Small intestine (tissue), 7 donors: ENCODE results near the gene MYO10. TPM values are rescaled to one million over a fixed set of nuclear protein-coding genes. Genes with fewer than 3 reads are reported as not detected.

Source experiments
- DNase-seq, 2 donors: peaks; one replicate each; pipeline versions ENCODE4 v3.0.0 to v3.0.0-alpha.2; 2013
- FAIRE-seq: peaks from 2 replicates; lab custom pipeline; 2012; peaks lifted over from hg19 to GRCh38; lab: Jason Lieb, UNC
- H3K27ac ChIP-seq, 3 donors: one replicate each; pipeline ENCODE4 v1.5.1; 2013; ENCODE audit warnings: low read length in 2 of 3, mild to moderate bottlenecking in 2 of 3, control low read depth in 1 of 3, inconsistent platforms in 1 of 3, low read depth in 1 of 3, moderate library complexity in 1 of 3
- H3K27me3 ChIP-seq, 3 donors: one replicate each; pipeline ENCODE4 v1.6.1; 2013; ENCODE audit warnings: low read length in 3 of 3, inconsistent platforms in 1 of 3; ENCODE audit not compliant: control insufficient read depth in 3 of 3, insufficient read depth in 3 of 3
- H3K36me3 ChIP-seq, 3 donors: one replicate each; pipeline ENCODE4 v1.6.1; 2013; ENCODE audit warnings: low read length in 3 of 3, inconsistent platforms in 1 of 3, low read depth in 1 of 3, mild to moderate bottlenecking in 1 of 3, moderate library complexity in 1 of 3; ENCODE audit not compliant: control insufficient read depth in 3 of 3, insufficient read depth in 2 of 3
- H3K4me1 ChIP-seq, 3 donors: one replicate each; pipeline ENCODE4 v1.6.1; 2013; ENCODE audit warnings: low read length in 2 of 3, inconsistent platforms in 1 of 3, low read depth in 1 of 3, mild to moderate bottlenecking in 1 of 3, moderate library complexity in 1 of 3; ENCODE audit not compliant: control insufficient read depth in 3 of 3, insufficient read depth in 2 of 3
- H3K4me3 ChIP-seq, 3 donors: one replicate each; pipeline ENCODE4 v1.5.1; 2013; ENCODE audit warnings: low read length in 3 of 3, control low read depth in 1 of 3, inconsistent platforms in 1 of 3, low read depth in 1 of 3, mild to moderate bottlenecking in 1 of 3, moderate library complexity in 1 of 3
- H3K9me3 ChIP-seq, 2 donors: one replicate each; pipeline ENCODE4 v1.6.1; 2013; ENCODE audit warnings: low read depth in 1 of 2, low read length in 1 of 2; ENCODE audit not compliant: control insufficient read depth in 2 of 2, insufficient read depth in 1 of 2
- WGBS, 3 donors: extraction: QIAGEN DNeasy Blood & Tissue Kit; methylation state at CpG; one replicate each; pipeline ENCODE4 v1.1.7; 2013; 5-methylcytosine and 5-hydroxymethylcytosine counted together
- polyA plus RNA-seq, 4 donors: library from polyadenylated mRNA; stranded (reverse) in 3 of 4; unstranded in 1 of 4; fragments of 200-250 nt in 3 of 4; fragments of 120-200 nt in 1 of 4; gene quantifications; one replicate each; pipeline versions ENCODE4 v1.2.1 to v1.2.3, GENCODE V29; 2013
- donor health status: healthy with polysubstance abuse.
- donor health status: control.
- donor health status: control.
- donor health status: Bipolar disorder and iron deficiency.
- donor health status: healthy.

The MYO10 gene
- polyA plus RNA-seq, 4 donors, result 10.3 to 36.5 (median 18.7) TPM

- Histone ChIP-seq H3K9me3 (no peaks in the 10 kb centered on the region), H3K27ac (no peak overlapping the region), H3K36me3 (peaks cover 0 to 48% (median 2%) of the 10 kb centered on the region in 3 donors), H3K4me1 (no peaks in the 10 kb centered on the region), H3K27me3 (no peaks in the 10 kb centered on the region), H3K4me3 (no peak overlapping the region)
- 93 to 95% (median 94%) methylated on average over 12 of the region's 12 CpGs for WGBS, 3 donors
- DNase-seq, result no peak
- no peak for FAIRE-seq
Measured at GRCh38 chr5:16781828-16782626, 154.1 kb downstream of the MYO10 start.

GRCh38 chr5:16780325-16780724 is 155.8 kb downstream of the MYO10 start:
- H3K36me3 ChIP-seq, result peaks cover 0 to 45% (median 2%) of the 10 kb centered on the region in 3 donors
- DNase-seq, result no peak
- no peak for FAIRE-seq
- H3K9me3 ChIP-seq, result no peaks in the 10 kb centered on the region
- no peaks in the 10 kb centered on the region for H3K27me3 ChIP-seq
- H3K4me3 ChIP-seq, result no peak overlapping the region
- no peaks in the 10 kb centered on the region for H3K4me1 ChIP-seq
- H3K27ac ChIP-seq, result no peak overlapping the region
- 82 to 88% (median 87%) methylated on average over 6 of the region's 6 CpGs for WGBS, 3 donors

- WGBS, 3 donors, result 90 to 94% (median 92%) methylated on average over 5 of the region's 5 CpGs
- no peak for FAIRE-seq
- no peaks in the 10 kb centered on the region for H3K4me1 ChIP-seq
- no peak overlapping the region for H3K4me3 ChIP-seq
- H3K27ac ChIP-seq, result no peak overlapping the region
- peaks cover 2 to 29% (median 2%) of the 10 kb centered on the region in 3 donors for H3K36me3 ChIP-seq
- no peak for DNase-seq
- no peaks in the 10 kb centered on the region for H3K27me3 ChIP-seq
- no peaks in the 10 kb centered on the region for H3K9me3 ChIP-seq
Measured at GRCh38 chr5:16777432-16777831, 158.7 kb downstream of the MYO10 start.

- Histone ChIP-seq H3K27me3 (no peaks in the 10 kb centered on the region), H3K27ac (no peak overlapping the region), H3K9me3 (no peaks in the 10 kb centered on the region), H3K4me1 (no peaks in the 10 kb centered on the region), H3K36me3 (peaks cover under 1 to 23% (median 2%) of the 10 kb centered on the region in 3 donors), H3K4me3 (no peak overlapping the region)
- 62 to 73% (median 65%) methylated on average over 10 of the region's 10 CpGs for WGBS, 3 donors
- DNase-seq, result peak; percentile 22 to 47
- FAIRE-seq, result no peak
Measured at GRCh38 chr5:16776611-16777251, 159.4 kb downstream of the MYO10 start.

- Histone ChIP-seq H3K27ac (no peak overlapping the region), H3K36me3 (peaks cover 0 to 25% (median 2%) of the 10 kb centered on the region in 3 donors), H3K4me3 (no peak overlapping the region), H3K4me1 (no peaks in the 10 kb centered on the region), H3K27me3 (no peaks in the 10 kb centered on the region), H3K9me3 (no peaks in the 10 kb centered on the region)
- WGBS, 3 donors, result 85 to 90% (median 89%) methylated on average over 4 of the region's 4 CpGs
- no peak for FAIRE-seq
- no peak for DNase-seq
Measured at GRCh38 chr5:16774806-16775205, 161.3 kb downstream of the MYO10 start.

- no peaks in the 10 kb centered on the region for H3K27me3 ChIP-seq
- no peak for DNase-seq
- peaks cover 0 to 29% (median 2%) of the 10 kb centered on the region in 3 donors for H3K36me3 ChIP-seq
- H3K4me3 ChIP-seq, result no peak overlapping the region
- H3K4me1 ChIP-seq, result no peaks in the 10 kb centered on the region
- no peak overlapping the region for H3K27ac ChIP-seq
- H3K9me3 ChIP-seq, result no peaks in the 10 kb centered on the region
- FAIRE-seq, result no peak
- 69 to 76% (median 70%) methylated on average over 3 of the region's 3 CpGs for WGBS, 3 donors
Measured at GRCh38 chr5:16773991-16774390, 162.1 kb downstream of the MYO10 start.

GRCh38 chr5:16772556-16772955 is 163.5 kb downstream of the MYO10 start:
- Histone ChIP-seq H3K27ac (no peak overlapping the region), H3K36me3 (peaks cover 0 to 22% (median 2%) of the 10 kb centered on the region in 3 donors), H3K27me3 (no peaks in the 10 kb centered on the region), H3K9me3 (no peaks in the 10 kb centered on the region), H3K4me3 (no peak overlapping the region), H3K4me1 (no peaks in the 10 kb centered on the region)
- WGBS, 3 donors, result 56 to 67% (median 58%) methylated on average over 3 of the region's 3 CpGs
- DNase-seq (no peak), FAIRE-seq (no peak)

- Histone ChIP-seq H3K27me3 (no peaks in the 10 kb centered on the region), H3K27ac (no peak overlapping the region), H3K36me3 (peaks cover 0 to 43% (median 7%) of the 10 kb centered on the region in 3 donors), H3K4me3 (no peak overlapping the region), H3K9me3 (no peaks in the 10 kb centered on the region), H3K4me1 (no peaks in the 10 kb centered on the region)
- no peak for DNase-seq
- no peak for FAIRE-seq
- WGBS, 3 donors, result 84 to 88% (median 85%) methylated on average over 3 of the region's 3 CpGs
Measured at GRCh38 chr5:16768184-16768583, 167.9 kb downstream of the MYO10 start.
